Stomach (tissue), 9 donors: ENCODE measurements around the gene CWC15. TPM values are rescaled to one million over a fixed set of nuclear protein-coding genes. Genes with fewer than 3 reads are reported as not detected.

Experiments used
- DNase-seq, 2 donors: peaks; one replicate each; pipeline versions ENCODE4 v3.0.0 to v3.0.0-alpha.2; 2013 to 2019
- H3K27ac ChIP-seq, 5 donors: fragments of 200-600 bp in 4 of 5; sonication (generic) in 4 of 5; one replicate each; pipeline ENCODE4 v1.5.1; 2013 to 2019; ENCODE audit warnings: mild to moderate bottlenecking in 1 of 5, moderate library complexity in 1 of 5
- H3K27me3 ChIP-seq, 3 donors: fragments of 200-600 bp; sonication (generic); one replicate each; pipeline ENCODE4 v1.5.1; 2017 to 2019; ENCODE audit warnings: mixed run types in 1 of 3
- H3K36me3 ChIP-seq, 4 donors: fragments of 200-600 bp; sonication (generic); 1 replicate in 3 of 4; 2 replicates in 1 of 4; pipeline ENCODE4 v1.5.1; 2016 to 2019
- H3K4me1 ChIP-seq, 4 donors: fragments of 200-600 bp; sonication (generic); one replicate each; pipeline ENCODE4 v1.5.1; 2016 to 2019
- H3K4me3 ChIP-seq, 4 donors: fragments of 200-600 bp; sonication (generic) in 3 of 4; one replicate each; pipeline ENCODE4 v1.5.1; 2016 to 2019; ENCODE audit warnings: mild to moderate bottlenecking in 1 of 4
- H3K9me3 ChIP-seq, 4 donors: fragments of 200-600 bp; sonication (generic); one replicate each; pipeline ENCODE4 v1.5.1; 2016 to 2019
- CTCF ChIP-seq, 7 experiments: fragments of 450-650 bp in 4 of 7; fragments of 200-600 bp in 3 of 7; sonication (generic) in 3 of 7; IDR thresholded peaks; one replicate each; pipeline ENCODE4 v1.5.1; 2016 to 2019; ENCODE audit warnings: antibody characterized with exemption in 7 of 7, control low read depth in 2 of 7, mild to moderate bottlenecking in 1 of 7
- EP300 ChIP-seq: sonication (generic); formaldehyde crosslinking; IDR thresholded peaks from one replicate; pipeline ENCODE4 v1.6.1; 2017; ENCODE audit warnings: antibody characterized with exemption
- POLR2A ChIP-seq, 4 donors: fragments of 450-650 bp; IDR thresholded peaks; one replicate each; pipeline ENCODE4 v1.6.1; 2016; ENCODE audit warnings: antibody characterized with exemption in 4 of 4, control low read depth in 2 of 4, mild to moderate bottlenecking in 1 of 4, moderate library complexity in 1 of 4
- POLR2AphosphoS5 ChIP-seq, 3 donors: sonication (generic); formaldehyde crosslinking; IDR thresholded peaks; one replicate each; pipeline ENCODE4 v1.6.1; 2016; ENCODE audit warnings: antibody characterized with exemption in 3 of 3
- WGBS, 5 donors: extraction: QIAGEN DNeasy Blood & Tissue Kit in 3 of 5; methylation state at CpG; one replicate each; pipeline versions ENCODE4 v1.1.5 to v1.1.7; 2013 to 2018; 5-methylcytosine and 5-hydroxymethylcytosine counted together
- intact Hi-C: fragments of 100-400 bp; cut with DNase I; formaldehyde crosslinking; loops from one replicate; pipeline ENCODE4 v1.15.1; 2023; ENCODE audit warnings: low total_unique reads
- polyA plus RNA-seq, 3 donors: library from polyadenylated mRNA; stranded (reverse); fragments of 200-250 nt; gene quantifications; one replicate each; pipeline ENCODE4 v1.2.3, GENCODE V29; 2013
- total RNA-seq, 5 donors: library from RNA; depleted of rRNA; stranded (reverse); fragments of >200 nt; gene quantifications; one replicate each; pipeline versions ENCODE4 v1.1.0 to v1.2.3, GENCODE V29; 2014 to 2016
- donor health status: healthy with polysubstance abuse.
- donor health status: Bipolar disorder and iron deficiency.
- donor health status: healthy.

The CWC15 gene
- total and polyA plus RNA-seq, 8 donors, result 8.2 to 88.9 (median 45.4) TPM

DNA sequence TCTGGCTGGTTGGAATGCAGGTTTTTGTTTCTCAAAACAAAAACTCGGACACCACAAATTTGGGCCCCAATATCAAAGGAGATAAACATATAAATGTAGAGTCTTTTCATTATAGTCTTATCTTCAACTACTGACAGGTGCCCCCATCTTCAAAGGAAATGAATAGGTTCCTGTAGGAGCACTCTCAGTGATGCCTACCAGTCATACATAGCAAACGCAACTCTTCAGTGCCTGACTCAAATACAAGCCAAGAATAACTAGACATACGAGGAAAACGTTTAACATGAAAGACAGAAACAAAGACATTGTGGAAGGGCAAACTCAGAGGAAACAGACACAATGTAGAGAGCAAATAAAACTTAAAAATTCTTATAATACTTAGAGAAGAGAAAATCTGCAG is 14.0 kb upstream of the CWC15 start:
- Histone ChIP-seq H3K27ac (no peak overlapping the region), H3K27me3 (no peaks in the 10 kb centered on the region), H3K4me1 (no peaks in the 10 kb centered on the region), H3K9me3 (no peaks in the 10 kb centered on the region), H3K4me3 (no peak overlapping the region), H3K36me3 (no peaks in the 10 kb centered on the region)
- no peak for DNase-seq
- intact Hi-C loops, result no loop called here
- 66 to 76% (median 70%) methylated on average over 4 of the region's 4 CpGs for WGBS, 5 donors
- no peak for TF ChIP-seq CTCF (IDR thresholded peaks at IDR 0.05)
- no peak for TF ChIP-seq POLR2AphosphoS5 (IDR thresholded peaks at IDR 0.05)
- no peak for TF ChIP-seq POLR2A (IDR thresholded peaks at IDR 0.05)
- no peak for TF ChIP-seq EP300

- H3K4me1 ChIP-seq, result peaks cover 13 to 31% (median 24%) of the 10 kb centered on the region in 4 donors
- TF ChIP-seq POLR2A (IDR thresholded peaks at IDR 0.05), result no peak
- TF ChIP-seq EP300, result no peak
- no peak for TF ChIP-seq POLR2AphosphoS5 (IDR thresholded peaks at IDR 0.05)
- TF ChIP-seq CTCF (IDR thresholded peaks at IDR 0.05), result no peak
- intact Hi-C loops, result no loop called here
- no peak overlapping the region for H3K4me3 ChIP-seq
- DNase-seq, result no peak
- no peak overlapping the region for H3K27ac ChIP-seq
- WGBS, 5 donors, result 89 to 93% (median 91%) methylated on average over 1 of the region's 1 CpG
- no peaks in the 10 kb centered on the region for H3K9me3 ChIP-seq
- no peaks in the 10 kb centered on the region for H3K27me3 ChIP-seq
- H3K36me3 ChIP-seq, result peaks cover 3 to 15% (median 14%) of the 10 kb centered on the region in 4 donors
Observed at GRCh38 chr11:94975599-94975998, 2.2 kb upstream of the CWC15 start.

- DNase-seq, result no peak
- peaks cover 13 to 34% (median 25%) of the 10 kb centered on the region in 4 donors for H3K4me1 ChIP-seq
- peaks cover 17 to 29% (median 28%) of the 10 kb centered on the region in 4 donors for H3K36me3 ChIP-seq
- no peaks in the 10 kb centered on the region for H3K27me3 ChIP-seq
- 48 to 57% (median 49%) methylated on average over 6 of the region's 6 CpGs for WGBS, 5 donors
- intact Hi-C loops, result no loop called here
- peak overlapping the region in 1 of 5 donors; percentile 82 for H3K27ac ChIP-seq
- no peak for TF ChIP-seq POLR2AphosphoS5 (IDR thresholded peaks at IDR 0.05)
- TF ChIP-seq CTCF (IDR thresholded peaks at IDR 0.05), result no peak
- TF ChIP-seq POLR2A (IDR thresholded peaks at IDR 0.05), result no peak
- TF ChIP-seq EP300, result no peak
- H3K4me3 ChIP-seq, result peak overlapping the region; percentile 72 to 98 (median 90)
- no peaks in the 10 kb centered on the region for H3K9me3 ChIP-seq
Observed at GRCh38 chr11:94974178-94974577, 822 bp upstream of the CWC15 start.

DNA sequence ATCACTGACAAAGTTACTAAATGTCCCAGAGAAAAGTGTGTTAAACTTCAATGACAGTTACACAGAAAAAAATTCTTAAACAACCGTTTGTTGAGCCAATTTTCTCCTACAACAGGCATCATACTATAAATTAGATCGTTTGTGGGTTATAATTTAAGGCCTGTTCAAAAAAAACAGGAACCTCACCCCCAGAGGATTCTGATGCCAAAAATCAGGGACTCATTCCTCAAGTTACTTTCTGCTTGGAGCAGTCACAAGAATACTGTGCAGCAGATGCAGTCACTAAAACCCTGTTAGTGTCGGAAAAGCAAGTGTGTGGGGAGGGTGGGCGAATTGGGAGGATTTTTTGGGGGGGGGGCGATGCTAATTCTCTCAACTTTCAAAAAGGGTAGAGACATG is 657 bp downstream of the CWC15 start:
- H3K9me3 ChIP-seq, result no peaks in the 10 kb centered on the region
- 2 to 4% (median 3%) methylated on average over 5 of the region's 5 CpGs for WGBS, 5 donors
- H3K4me1 ChIP-seq, result peaks cover 13 to 44% (median 25%) of the 10 kb centered on the region in 4 donors
- H3K27me3 ChIP-seq, result no peaks in the 10 kb centered on the region
- peak overlapping the region in 3 of 5 donors; percentile 82 to 90 (median 88) for H3K27ac ChIP-seq
- DNase-seq, result no peak
- intact Hi-C loops, result no loop called here
- TF ChIP-seq POLR2AphosphoS5 (IDR thresholded peaks at IDR 0.05), result no peak
- TF ChIP-seq CTCF (IDR thresholded peaks at IDR 0.05), result no peak
- TF ChIP-seq EP300, result no peak
- no peak for TF ChIP-seq POLR2A (IDR thresholded peaks at IDR 0.05)
- peaks cover 32 to 44% (median 43%) of the 10 kb centered on the region in 4 donors for H3K36me3 ChIP-seq
- peak overlapping the region; percentile 72 to 98 (median 90) for H3K4me3 ChIP-seq
